CD14-positive monocyte (primary cell): Measurements from ENCODE around the gene CARD19. TPM values are rescaled to one million over a fixed set of nuclear protein-coding genes. Genes with fewer than 3 reads are reported as not detected.

Experiments
- DNase-seq, 3 donors: peaks; one replicate each; pipeline ENCODE4 v3.0.0-alpha.2; 2011 to 2022
- H2AFZ ChIP-seq: 2 replicates; pipeline ENCODE4 v1.6.0; 2012; ENCODE audit warnings: mild to moderate bottlenecking, low read depth, low read length, inconsistent platforms; ENCODE audit not compliant: insufficient read depth, poor library complexity, severe bottlenecking
- H3K27ac ChIP-seq, 2 donors: 1 replicate in 1 of 2; 2 replicates in 1 of 2; pipeline ENCODE4 v1.5.1; 2012 to 2013; ENCODE audit warnings: low read length in 2 of 2, control low read depth in 1 of 2, inconsistent platforms in 1 of 2, low read depth in 1 of 2, mild to moderate bottlenecking in 1 of 2
- H3K27me3 ChIP-seq, 2 donors: one replicate each; pipeline versions ENCODE4 v1.6.0 to v1.6.1; 2011 to 2013; ENCODE audit warnings: low read length in 2 of 2; ENCODE audit not compliant: control insufficient read depth in 2 of 2, insufficient read depth in 2 of 2
- H3K36me3 ChIP-seq, 2 donors: replicated peaks in 1 of 2; 1 replicate in 1 of 2; 2 replicates in 1 of 2; pipeline versions ENCODE4 v1.5.1 to v1.6.1; 2012 to 2013; ENCODE audit warnings: low read length in 2 of 2, control low read depth in 1 of 2, inconsistent platforms in 1 of 2, mild to moderate bottlenecking in 1 of 2; ENCODE audit not compliant: insufficient read depth in 2 of 2, control insufficient read depth in 1 of 2
- H3K4me1 ChIP-seq, 2 donors: 1 replicate in 1 of 2; 2 replicates in 1 of 2; pipeline versions ENCODE4 v1.5.1 to v1.6.1; 2012 to 2013; ENCODE audit warnings: low read length in 2 of 2, control low read depth in 1 of 2, inconsistent platforms in 1 of 2, mild to moderate bottlenecking in 1 of 2, moderate library complexity in 1 of 2; ENCODE audit not compliant: insufficient read depth in 2 of 2, control insufficient read depth in 1 of 2
- H3K4me2 ChIP-seq: replicated peaks from 2 replicates; pipeline ENCODE3; 2012; ENCODE audit warnings: low read length, moderate library complexity, mild to moderate bottlenecking; ENCODE audit not compliant: poor library complexity, severe bottlenecking; ENCODE audit errors: extremely low read depth
- H3K4me3 ChIP-seq, 3 experiments: fragments of 200-600 bp in 1 of 3; sonication (generic) in 1 of 3; replicated peaks in 1 of 3; 1 replicate in 2 of 3; 2 replicates in 1 of 3; pipeline ENCODE4 v1.5.1; 2011 to 2013; ENCODE audit warnings: low read length in 3 of 3, mild to moderate bottlenecking in 3 of 3, control low read depth in 2 of 3, low read depth in 2 of 3, inconsistent platforms in 1 of 3, moderate library complexity in 1 of 3
- H3K79me2 ChIP-seq: 2 replicates; pipeline ENCODE4 v1.6.0; 2012; ENCODE audit warnings: mild to moderate bottlenecking, control low read depth, inconsistent platforms, low read length, moderate library complexity; ENCODE audit not compliant: insufficient read depth
- H3K9ac ChIP-seq: 2 replicates; pipeline ENCODE4 v1.6.0; 2017; ENCODE audit warnings: low read length, mild to moderate bottlenecking; ENCODE audit not compliant: insufficient read depth, poor library complexity, severe bottlenecking
- H3K9me3 ChIP-seq, 2 donors: replicated peaks in 1 of 2; 1 replicate in 1 of 2; 2 replicates in 1 of 2; pipeline versions ENCODE4 v1.5.1 to v1.6.1; 2012 to 2013; ENCODE audit warnings: low read length in 2 of 2, control low read depth in 1 of 2; ENCODE audit not compliant: control insufficient read depth in 1 of 2, insufficient read depth in 1 of 2
- H4K20me1 ChIP-seq: 2 replicates; pipeline ENCODE4 v1.6.0; 2012; ENCODE audit warnings: mild to moderate bottlenecking, low read length, control low read depth, moderate library complexity; ENCODE audit not compliant: insufficient read depth
- H3K27ac Mint-ChIP-seq, 7 donors: one replicate each; pipeline ENCODE4 v1.8.0; 2020; ENCODE audit warnings: mild to moderate bottlenecking in 7 of 7, mixed read lengths in 7 of 7, moderate library complexity in 6 of 7, inconsistent platforms in 2 of 7
- H3K27me3 Mint-ChIP-seq, 3 donors: one replicate each; pipeline ENCODE4 v1.8.0; 2021 to 2022; ENCODE audit warnings: low read depth in 3 of 3, mild to moderate bottlenecking in 3 of 3, mixed read lengths in 3 of 3, moderate library complexity in 3 of 3, inconsistent platforms in 1 of 3
- H3K36me3 Mint-ChIP-seq, 2 donors: one replicate each; pipeline ENCODE4 v1.8.0; 2020; ENCODE audit warnings: mixed read lengths in 2 of 2, inconsistent platforms in 1 of 2, mild to moderate bottlenecking in 1 of 2
- H3K4me1 Mint-ChIP-seq: one replicate; pipeline ENCODE4 v1.8.0; 2020; ENCODE audit warnings: mild to moderate bottlenecking, mixed read lengths
- H3K4me3 Mint-ChIP-seq, 2 donors: one replicate each; pipeline ENCODE4 v1.8.0; 2020; ENCODE audit warnings: mild to moderate bottlenecking in 2 of 2, mixed read lengths in 2 of 2, moderate library complexity in 1 of 2
- H3K9me3 Mint-ChIP-seq, 7 donors: one replicate each; pipeline ENCODE4 v1.8.0; 2020 to 2022; ENCODE audit warnings: mixed read lengths in 7 of 7, mild to moderate bottlenecking in 6 of 7, moderate library complexity in 6 of 7, inconsistent platforms in 2 of 7
- WGBS: methylation state at CpG from one replicate; pipeline ENCODE4 v1.1.5; 2013; ENCODE audit warnings: missing lambda C conversion rate; ENCODE audit not compliant: insufficient coverage; 5-methylcytosine and 5-hydroxymethylcytosine counted together
- intact Hi-C, 2 donors: fragments of 100-400 bp; cut with micrococcal nuclease; formaldehyde crosslinking; loops; one replicate each; pipeline versions ENCODE4 v1.15.0 to v1.15.1; 2023
- polyA plus RNA-seq, 3 donors: library from polyadenylated mRNA; depleted of rRNA in 1 of 3; unstranded in 2 of 3; stranded (reverse) in 1 of 3; fragments of 300-500 nt in 2 of 3; fragments of >200 nt in 1 of 3; fragmentation: Illumina TruSeq in 2 of 3; gene quantifications; 1 replicate in 2 of 3; 2 replicates in 1 of 3; pipeline ENCODE4 v1.2.3, GENCODE V29; 2012 to 2021
- TF ChIP-seq, protein P1 (sequence below): fragments of 200-600 bp; IDR thresholded peaks from one replicate; pipeline ENCODE4 v1.8.0; 2022; ENCODE audit warnings: antibody characterized with exemption, mild to moderate bottlenecking

The CARD19 gene
- polyA plus RNA-seq, 3 donors: 130 to 506 (median 137) TPM

DNA sequence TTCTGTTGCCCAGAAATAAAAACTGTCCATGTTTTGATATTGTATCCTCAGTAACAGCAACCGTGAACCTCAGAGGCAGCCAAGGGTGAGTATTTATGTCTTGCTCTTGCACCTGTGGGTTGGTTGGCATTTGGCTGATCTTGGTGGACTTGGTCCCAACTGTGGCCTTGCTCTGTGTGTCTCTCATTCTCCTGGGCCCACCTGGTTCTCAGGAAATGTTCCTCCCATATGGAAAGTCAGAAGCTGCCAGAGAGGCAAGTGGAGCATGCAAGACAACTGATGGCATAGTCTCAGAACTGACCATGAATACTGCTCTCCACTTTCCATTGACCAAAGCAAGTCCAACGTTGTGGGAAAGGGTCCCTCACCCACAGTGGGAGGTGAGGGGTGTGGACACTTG is 51.6 kb downstream of the CARD19 start:
- Mint-ChIP-seq H3K36me3 (no peaks in the 10 kb centered on the region), H3K27ac (peak overlapping the region in 1 of 7 donors; percentile 81), H3K4me3 (no peak overlapping the region), H3K27me3 (peaks cover 4 to 11% (median 7%) of the 10 kb centered on the region in 3 donors), H3K9me3 (peaks cover 0 to 11% (median 3%) of the 10 kb centered on the region in 7 donors), H3K4me1 (peaks cover 20% of the 10 kb centered on the region)
- no peak overlapping the region for H3K4me3 ChIP-seq
- no peak overlapping the region for H3K27ac ChIP-seq
- no peak overlapping the region for H3K4me2 ChIP-seq
- H3K9ac ChIP-seq: no peak overlapping the region
- DNase-seq: no peak
- no peak overlapping the region for H2AFZ ChIP-seq
- TF ChIP-seq, protein P1, sequence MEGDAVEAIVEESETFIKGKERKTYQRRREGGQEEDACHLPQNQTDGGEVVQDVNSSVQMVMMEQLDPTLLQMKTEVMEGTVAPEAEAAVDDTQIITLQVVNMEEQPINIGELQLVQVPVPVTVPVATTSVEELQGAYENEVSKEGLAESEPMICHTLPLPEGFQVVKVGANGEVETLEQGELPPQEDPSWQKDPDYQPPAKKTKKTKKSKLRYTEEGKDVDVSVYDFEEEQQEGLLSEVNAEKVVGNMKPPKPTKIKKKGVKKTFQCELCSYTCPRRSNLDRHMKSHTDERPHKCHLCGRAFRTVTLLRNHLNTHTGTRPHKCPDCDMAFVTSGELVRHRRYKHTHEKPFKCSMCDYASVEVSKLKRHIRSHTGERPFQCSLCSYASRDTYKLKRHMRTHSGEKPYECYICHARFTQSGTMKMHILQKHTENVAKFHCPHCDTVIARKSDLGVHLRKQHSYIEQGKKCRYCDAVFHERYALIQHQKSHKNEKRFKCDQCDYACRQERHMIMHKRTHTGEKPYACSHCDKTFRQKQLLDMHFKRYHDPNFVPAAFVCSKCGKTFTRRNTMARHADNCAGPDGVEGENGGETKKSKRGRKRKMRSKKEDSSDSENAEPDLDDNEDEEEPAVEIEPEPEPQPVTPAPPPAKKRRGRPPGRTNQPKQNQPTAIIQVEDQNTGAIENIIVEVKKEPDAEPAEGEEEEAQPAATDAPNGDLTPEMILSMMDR: no peak
- H3K36me3 ChIP-seq: no peaks in the 10 kb centered on the region
- H4K20me1 ChIP-seq: no peaks in the 10 kb centered on the region
- intact Hi-C loops: no loop called here
- peaks cover 0 to 5% of the 10 kb centered on the region in 2 donors for H3K9me3 ChIP-seq
- peaks cover 0 to 2% of the 10 kb centered on the region in 2 donors for H3K27me3 ChIP-seq
- peaks cover 10 to 18% of the 10 kb centered on the region in 2 donors for H3K4me1 ChIP-seq
- WGBS: no CpG with 5 or more reads among the region's 2 CpGs
- no peaks in the 10 kb centered on the region for H3K79me2 ChIP-seq

DNA sequence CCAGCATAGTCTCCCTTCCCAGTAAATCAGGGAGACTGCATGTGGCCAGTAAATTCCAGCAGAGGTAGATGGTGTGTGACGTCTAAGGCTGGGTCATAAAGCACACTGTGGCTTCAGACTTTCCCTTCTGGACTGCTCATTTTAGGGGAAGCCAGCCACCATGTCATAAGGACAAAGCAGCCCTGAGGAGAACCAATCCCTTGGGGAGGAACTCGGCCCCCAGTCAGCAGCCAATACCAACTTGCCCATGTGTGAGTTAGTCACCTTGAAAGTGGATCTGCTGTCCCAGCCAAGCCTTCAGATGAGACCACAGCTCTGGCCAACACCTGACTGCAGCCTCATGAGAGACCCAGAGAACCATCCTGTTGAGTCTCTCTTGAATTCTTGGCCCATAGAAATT is 52.7 kb downstream of the CARD19 start:
- no peaks in the 10 kb centered on the region for H3K36me3 Mint-ChIP-seq
- H3K9me3 ChIP-seq: peaks cover 0 to 5% of the 10 kb centered on the region in 2 donors
- WGBS: 90% methylated on average over 1 of the region's 2 CpGs
- H4K20me1 ChIP-seq: no peaks in the 10 kb centered on the region
- H3K36me3 ChIP-seq: no peaks in the 10 kb centered on the region
- intact Hi-C loops: no loop called here
- no peaks in the 10 kb centered on the region for H3K79me2 ChIP-seq
- TF ChIP-seq, protein P1: no peak
- H3K4me3 Mint-ChIP-seq: no peak overlapping the region
- no peak overlapping the region for H3K4me2 ChIP-seq
- peak in 1 of 3 donors; percentile 92 for DNase-seq
- H2AFZ ChIP-seq: no peak overlapping the region
- H3K4me1 ChIP-seq: peaks cover 9 to 15% of the 10 kb centered on the region in 2 donors
- no peak overlapping the region for H3K9ac ChIP-seq
- H3K9me3 Mint-ChIP-seq: peaks cover 0 to 11% (median 3%) of the 10 kb centered on the region in 7 donors
- H3K27me3 Mint-ChIP-seq: peaks cover under 1 to 8% (median 7%) of the 10 kb centered on the region in 3 donors
- peaks cover 0 to 2% of the 10 kb centered on the region in 2 donors for H3K27me3 ChIP-seq
- H3K4me3 ChIP-seq: no peak overlapping the region
- H3K4me1 Mint-ChIP-seq: peaks cover 18% of the 10 kb centered on the region
- no peak overlapping the region for H3K27ac ChIP-seq
- peak overlapping the region in 1 of 7 donors; percentile 53 for H3K27ac Mint-ChIP-seq
